ENCODE results near the gene LTBP1.

The LTBP1 gene

DNA sequence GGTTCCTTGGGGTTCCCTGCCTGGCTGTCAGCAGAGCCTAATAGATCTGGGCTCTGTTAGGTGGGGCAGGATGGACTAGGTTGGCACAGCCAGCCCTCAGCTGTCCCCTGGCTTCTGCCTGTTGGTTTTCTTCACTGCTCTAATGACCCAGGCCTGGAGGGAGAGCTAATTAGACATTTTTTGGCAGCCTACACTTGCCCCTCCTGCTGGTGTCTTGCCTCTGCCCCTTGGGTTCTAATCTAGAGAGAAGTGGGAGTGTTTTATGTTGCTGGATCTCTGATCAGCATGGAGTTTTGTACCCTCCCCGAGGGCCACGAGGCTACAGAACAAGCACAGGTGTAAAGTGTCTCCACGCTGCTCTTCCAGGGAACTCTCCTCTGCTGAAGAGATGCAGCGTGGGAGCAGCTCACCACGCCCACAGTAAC is 330.3 kb downstream of the LTBP1 start:
- DNase-seq = no peak

DNA sequence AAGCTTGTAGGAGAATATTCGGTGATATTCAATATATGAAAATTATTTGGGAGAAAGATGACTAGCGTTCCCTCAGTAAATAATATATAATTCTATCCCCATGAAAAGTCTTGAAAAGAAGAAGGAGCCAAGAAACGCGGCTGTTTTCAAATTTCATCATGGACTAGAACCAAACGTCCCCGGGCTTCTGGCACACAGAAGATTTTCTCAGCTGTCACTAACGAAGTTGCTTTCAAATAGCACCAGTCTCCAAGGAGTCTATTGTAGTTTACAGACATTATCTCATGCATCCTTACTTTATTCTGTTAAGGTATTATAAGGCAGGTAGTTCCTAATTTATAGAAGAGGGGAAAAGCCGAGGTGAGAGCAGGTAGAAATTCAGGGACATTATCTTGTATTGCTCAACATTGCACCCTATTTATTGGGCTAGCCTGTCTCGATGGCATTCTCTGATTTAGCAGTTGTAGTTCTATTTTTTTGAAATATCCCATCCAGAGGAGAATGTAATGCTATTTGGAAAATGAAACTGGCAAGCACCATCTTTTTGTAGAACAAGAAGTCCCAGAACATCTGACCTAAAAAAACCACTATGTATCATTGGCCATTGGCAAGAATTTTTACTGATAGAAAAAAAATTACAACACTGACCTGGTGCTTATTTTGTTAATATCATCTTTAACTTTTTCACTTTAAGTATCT is 331.6 kb downstream of the LTBP1 start:
- no peak for DNase-seq

DNA sequence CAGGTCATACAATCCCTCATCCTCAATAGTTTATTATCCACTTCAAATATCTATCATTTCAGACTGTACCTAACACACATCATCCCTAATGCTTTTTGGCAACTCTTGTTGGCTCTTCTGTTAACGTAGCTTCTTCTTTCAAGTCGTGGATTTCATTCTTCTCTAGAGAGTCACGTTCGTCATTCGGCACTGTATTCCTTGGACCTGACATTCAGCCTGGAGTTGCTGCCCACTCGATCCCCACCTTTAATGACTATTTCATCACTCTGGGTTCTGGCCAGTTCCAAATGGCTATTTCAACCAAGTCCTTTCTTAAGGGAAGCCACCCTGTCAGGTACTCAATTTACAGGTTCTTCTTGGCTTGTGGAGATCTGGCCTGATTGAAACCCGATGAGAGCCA is 337.5 kb downstream of the LTBP1 start:
- no peak for DNase-seq

DNA sequence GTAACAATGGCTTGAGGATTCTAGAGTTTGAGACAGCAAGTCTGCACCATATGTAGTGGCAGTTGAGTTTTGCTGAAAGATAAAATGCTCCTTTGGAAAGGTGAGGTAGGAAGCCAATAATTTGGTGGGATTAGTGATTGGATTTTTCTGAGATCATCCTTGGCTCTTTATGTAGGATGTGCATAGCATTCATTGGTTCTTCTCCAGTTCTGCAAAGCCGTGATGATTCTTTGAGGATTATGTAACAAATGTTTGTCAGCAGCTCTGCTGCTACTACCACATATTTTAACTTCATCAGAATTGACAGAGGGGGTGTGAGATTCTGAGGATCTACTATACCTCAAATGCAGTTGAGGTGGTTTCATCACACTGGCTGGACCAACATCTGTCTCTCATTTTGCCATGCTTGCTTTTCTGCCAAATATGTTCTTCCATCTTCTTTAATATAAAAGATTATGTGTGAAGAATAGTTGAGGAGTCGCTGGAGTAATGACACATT is 340.8 kb downstream of the LTBP1 start:
- DNase-seq = peak; percentile 73

DNA sequence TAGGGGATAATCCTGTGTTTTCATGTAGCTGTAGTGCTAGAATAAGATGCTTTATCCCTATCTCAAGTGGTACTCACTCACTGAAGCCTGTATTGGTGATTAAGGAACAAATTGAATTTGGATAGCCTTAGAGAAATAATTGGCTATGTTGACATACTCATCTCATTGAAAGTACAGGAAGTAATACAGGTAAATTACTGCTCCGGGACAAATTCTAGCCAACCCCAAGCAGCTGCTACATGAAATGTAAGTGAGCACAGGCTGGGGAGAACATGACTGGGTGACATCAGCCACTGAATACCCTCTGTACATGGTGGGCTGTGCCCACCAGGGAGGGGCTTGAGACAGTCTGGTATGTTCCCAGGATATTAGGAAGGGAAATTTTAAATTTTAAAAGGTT is 341.3 kb downstream of the LTBP1 start:
- no peak for DNase-seq

DNA sequence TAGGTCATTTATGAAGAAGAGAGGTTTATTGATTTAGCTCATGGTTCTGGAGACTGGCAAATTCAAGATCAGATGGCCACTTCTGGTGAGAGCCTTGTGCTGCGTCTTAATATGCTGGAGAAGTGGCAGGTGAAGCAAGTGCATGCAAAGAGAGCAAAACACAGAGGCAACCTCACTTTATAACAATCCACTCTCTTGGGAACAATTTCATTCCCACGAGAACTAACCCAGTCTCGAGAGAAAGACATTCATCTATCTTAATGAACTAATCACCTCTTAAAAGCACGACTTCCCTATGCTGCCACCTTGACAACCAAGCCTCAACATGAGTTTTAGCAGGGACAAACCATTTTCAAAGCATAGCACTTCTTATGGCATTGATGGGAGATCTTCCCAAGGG is 343.2 kb downstream of the LTBP1 start:
- no peak for DNase-seq

DNA sequence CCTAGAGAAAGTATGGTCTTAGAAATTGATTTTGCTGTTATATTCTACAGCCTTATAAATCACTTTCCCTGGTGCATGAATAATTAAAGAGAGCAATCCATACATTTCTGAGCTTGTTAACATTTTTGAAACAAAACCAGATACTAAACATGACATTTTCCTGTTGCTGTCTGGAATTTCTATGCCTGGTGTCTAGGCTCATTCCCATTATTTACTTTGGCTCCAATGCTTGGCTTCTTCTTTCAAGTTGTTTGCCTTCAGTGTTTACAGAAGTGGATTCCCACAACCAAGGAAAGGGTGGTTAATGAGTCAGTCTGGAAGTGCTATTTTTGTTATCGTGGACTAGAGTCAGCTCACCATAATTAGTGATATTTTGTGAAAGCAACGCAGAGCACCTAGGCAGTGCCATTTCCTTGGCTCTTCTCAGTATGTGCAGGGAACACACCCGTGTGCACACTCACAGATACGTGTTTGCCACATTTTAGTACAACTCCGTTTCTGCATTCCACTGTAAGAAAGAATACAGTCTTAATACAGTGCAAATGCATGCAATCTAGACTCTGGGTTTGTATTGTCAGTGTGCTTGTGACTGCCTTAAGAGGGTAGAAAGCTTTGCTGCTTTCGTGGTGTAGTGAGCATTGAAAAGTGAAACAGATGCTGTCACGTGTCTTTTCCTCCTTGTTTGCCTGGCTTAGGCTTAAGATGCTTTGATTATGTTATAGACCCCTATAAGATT is 344.7 kb downstream of the LTBP1 start:
- peak; percentile 94 for DNase-seq

DNA sequence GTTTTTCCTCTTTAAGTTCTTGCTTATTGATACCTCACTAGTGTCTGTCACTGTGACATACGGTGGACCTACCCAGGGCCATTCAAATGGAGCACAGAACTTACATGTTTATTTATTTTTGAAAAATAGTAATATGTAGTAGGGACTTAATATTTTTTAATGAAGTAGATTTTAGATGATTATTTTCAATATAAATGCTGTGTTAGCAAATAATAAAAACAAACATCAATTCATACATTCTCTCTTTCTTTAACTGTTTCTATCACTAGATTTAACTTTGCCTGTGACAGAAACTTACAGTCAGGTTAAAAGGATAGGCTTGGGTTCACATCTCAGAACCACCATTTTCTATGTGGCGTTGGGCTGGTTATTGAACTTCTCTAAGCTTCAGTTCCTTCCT is 345.3 kb downstream of the LTBP1 start:
- no peak for DNase-seq

DNA sequence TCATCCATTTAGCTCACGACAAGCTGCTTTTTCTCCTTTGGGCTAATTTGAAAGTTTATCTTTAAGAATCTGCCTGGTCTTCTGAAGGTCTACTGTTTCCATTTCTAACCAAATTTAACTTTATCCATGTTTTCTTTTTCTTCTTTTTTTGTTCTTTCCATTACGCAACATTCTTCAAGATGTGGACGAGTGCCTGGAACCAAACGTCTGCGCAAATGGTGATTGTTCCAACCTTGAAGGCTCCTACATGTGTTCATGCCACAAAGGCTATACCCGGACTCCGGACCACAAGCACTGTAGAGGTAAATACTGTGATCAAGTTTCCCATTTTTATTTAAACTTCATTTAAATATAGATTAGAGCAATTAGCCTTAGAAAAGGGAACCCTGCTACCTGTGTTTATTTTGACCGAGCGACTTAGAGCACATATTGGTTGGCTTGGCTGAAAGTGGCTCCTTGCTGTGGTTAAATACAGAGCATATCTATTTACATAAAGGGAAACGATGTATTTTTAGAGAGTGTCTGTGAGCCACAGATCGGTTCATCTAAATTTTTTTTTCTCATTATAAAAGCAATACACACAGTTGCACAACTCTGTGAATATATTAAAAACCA is 346.3 kb downstream of the LTBP1 start:
- no peak for DNase-seq

DNA sequence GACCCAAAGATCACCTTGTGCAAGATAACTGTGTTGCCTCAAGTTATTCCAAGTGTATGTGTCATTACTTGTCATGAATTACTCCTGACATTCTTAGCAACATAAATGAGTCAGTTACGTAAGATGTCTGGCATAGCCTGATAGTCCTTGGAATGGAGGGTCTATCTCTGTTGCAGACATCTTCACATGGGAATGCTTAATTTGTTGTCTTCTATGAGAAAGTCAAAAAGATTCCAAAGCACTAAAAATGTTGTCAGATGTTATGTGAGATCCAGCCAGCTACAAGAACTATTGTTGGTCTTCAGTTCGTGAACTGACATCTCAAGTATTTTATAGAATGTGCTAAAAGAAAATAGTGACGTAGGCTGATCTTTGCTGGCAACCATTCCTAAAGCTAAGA is 351.5 kb downstream of the LTBP1 start:
- peak; percentile 93 for DNase-seq

DNA sequence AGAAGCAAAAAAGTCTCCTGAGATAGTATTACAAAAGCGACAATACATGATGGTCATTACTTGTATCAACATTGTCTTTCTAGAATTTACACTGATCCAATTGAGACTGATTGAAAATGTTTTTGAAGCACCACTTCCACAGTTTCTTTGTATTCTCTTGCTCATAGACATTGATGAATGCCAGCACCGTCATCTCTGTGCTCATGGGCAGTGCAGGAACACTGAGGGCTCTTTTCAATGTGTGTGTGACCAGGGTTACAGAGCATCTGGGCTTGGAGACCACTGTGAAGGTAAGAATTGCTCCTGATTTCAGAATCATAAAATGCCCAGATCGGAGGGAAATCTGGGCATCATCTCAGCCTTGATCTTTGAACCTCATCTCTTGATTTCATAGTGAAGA is 354.6 kb downstream of the LTBP1 start:
- DNase-seq = no peak

DNA sequence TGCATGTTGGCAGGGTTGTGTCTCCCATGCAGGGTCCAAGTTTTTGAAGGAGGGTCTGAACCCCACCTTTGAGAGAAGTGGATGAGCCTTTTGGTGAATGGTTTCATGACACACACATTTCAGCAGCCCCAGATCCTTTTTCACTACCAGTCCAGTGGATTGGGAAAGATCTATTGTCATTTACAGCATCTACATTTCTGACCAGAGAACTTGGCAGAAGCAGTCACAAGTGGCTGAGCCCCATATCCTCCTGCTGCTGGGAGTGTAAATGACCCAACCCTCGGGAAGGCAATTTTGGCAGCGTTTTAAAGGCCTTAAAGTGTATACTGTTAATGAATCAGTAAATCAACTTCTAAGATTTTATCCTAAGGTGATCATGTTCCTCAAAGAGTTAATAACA is 355.6 kb downstream of the LTBP1 start:
- no peak for DNase-seq

DNA sequence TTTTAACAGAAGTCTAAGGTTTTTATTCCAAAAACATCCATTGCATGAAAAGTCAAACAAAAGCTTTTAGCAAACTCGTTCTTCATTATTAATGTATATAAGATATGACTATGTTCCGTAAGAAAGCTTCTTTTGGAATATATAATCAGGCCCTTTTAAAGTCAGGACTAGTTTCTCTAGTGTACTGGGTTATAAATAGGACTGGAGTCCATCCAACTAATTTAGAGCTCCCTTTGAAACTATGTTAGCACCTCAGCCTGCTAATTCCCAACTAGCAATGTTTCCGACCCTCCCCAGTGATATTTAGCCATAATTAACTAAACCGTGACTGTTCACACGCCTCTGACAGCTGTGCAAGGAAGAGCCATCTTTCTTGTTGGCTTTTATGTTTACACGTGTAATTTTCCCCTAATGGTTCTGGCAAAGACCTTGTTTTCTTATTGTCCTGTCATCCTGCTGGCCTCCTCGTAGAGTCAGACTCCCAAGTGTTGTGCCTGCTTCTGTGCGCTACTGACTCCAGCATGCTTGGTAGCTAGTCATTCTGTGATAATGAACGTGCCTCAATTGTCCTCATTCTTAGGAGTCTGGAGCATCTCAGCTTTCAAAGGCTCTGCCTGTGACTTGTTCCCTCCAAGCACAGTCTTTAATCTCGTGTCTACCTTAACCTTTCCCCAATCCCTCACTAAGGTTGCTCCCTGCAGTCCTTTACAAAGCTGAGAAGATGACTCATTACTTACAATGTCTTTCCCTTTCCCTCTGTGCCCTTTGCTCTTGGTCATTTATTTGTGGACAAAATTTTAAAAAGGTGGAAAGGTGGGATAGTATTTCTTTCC is 357.5 kb downstream of the LTBP1 start:
- no peak for DNase-seq

DNA sequence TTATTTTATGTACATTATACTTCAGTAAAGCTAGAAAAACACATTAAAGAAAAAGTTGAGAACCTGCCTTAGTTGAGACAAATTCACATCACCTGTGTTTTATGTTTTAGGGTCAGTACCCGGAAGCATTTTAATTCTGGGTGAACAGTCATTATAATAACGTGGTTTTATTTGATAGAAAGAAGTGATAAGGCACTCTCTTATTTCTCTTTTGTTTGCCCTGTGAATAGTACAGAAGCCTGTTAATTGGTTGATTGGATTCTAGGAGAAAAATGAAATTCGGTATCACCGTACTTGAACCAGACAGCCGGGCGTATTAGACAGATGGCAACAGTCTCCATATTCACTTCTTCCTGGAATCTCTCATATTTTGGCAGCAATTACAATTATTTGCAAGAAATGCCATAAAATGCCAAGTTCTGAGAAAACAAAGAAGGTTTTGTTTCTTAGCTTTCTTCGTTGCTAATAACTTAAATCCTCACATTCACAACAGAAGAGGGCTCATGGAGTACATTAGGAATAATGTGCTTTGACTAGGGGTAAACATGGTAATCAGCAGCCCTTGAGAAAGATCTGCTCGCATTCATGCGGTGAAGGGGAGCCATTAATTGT is 361.0 kb downstream of the LTBP1 start:
- no peak for DNase-seq

DNA sequence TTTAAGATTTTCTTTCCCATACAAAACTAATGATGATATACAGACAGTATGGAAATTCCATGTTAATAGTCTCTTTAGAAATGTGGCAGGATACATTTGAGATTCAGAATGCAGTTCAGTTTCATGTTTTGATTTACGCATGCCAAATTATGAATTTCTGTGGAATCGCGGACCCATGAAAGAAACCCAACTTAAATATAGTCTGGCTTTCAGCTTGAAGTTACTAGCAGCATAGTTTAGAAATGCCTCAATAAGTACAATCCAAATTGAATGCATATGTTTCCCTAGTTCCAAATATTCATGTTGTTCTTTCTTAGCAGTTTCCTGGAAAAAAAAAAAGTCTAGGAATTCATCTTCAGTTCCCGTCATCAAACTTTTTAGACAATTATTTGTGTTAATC is 365.6 kb downstream of the LTBP1 start:
- DNase-seq = peak; percentile 87

DNA sequence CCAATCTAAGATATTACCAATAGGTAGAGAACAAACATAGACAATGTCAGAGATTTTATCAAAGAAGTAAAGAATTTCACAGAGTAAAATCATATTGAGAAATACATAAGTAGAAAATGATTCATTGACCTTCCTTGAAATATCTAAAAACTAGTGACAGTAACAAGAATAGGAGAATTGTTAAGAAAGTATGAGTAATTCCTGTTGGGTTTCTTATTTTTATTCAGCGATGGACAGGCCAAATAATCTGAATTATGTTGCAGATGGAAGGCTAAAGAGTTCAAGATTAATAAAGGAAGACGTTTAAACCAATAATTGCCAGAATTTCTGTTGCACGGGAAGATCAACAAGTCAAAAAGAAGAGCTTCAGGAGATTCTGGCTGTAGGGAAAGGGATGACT is 366.3 kb downstream of the LTBP1 start:
- DNase-seq = peak; percentile 26

DNA sequence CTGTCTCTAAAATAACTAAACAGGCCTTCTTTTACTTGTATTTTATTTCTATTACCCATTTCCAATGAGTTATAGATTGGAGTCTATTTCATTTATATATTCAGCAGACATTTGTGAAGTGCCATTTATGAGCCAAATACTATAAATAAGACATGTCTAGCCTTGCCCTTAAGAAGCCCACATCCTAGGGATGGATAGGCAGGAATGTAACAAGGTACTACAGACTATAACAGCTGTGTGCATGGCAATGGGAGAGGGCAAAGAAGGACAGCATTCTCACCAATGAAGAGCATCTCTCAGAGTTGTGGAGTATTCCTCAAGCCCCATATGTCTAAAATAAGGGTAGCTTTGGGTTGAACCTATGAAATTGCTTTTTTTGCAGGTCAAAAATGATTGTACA is 367.8 kb downstream of the LTBP1 start:
- no peak for DNase-seq

DNA sequence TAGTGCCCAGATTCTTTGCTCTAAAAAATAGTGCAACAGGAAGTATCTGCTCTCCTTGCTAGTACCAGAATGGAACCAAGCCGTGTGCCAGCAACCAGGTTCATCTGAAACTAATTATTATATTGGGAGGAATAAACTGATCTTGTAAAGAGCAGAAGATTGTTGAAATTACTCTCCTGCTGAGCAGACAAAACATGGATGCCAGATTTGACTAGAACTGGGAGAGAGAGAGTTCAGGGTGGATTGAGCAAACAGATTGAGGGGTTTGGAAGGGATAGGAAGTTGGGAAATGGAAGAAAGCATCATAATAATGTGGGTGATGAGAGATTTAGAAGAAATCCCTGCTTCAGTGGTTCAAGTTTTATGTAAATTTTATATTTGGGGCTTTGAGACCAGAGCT is 369.6 kb downstream of the LTBP1 start:
- peak; percentile 18 for DNase-seq

DNA sequence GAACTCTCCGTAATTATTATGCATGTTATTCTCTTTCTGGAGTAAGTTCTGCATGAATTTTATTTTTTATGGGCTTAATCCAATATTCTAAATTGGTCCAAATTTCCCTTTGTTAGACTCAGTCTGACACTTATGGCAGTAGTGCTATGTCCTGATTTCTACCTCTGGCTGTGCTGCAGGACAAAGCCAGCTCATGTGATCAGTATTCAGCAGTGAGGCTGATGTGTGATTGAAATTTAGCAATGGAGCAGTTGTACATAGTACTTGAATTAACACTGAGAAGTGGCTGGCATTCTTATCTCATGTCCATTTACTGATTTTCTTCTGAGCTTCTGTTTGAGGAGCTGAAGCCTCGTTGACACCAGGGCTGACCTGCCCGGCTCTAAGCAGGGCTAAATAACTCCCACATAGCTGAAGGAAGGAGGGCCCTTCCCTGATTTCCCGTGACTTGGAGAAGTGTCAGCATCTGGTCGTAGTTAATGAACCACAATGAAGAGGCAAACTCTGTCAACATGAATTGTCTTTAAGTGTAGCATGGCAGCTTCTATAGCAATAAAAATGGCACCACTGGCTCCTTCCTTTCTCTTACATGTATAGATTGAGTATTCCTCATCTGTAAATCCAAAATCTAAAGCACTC is 370.7 kb downstream of the LTBP1 start:
- peak; percentile 36 for DNase-seq

DNA sequence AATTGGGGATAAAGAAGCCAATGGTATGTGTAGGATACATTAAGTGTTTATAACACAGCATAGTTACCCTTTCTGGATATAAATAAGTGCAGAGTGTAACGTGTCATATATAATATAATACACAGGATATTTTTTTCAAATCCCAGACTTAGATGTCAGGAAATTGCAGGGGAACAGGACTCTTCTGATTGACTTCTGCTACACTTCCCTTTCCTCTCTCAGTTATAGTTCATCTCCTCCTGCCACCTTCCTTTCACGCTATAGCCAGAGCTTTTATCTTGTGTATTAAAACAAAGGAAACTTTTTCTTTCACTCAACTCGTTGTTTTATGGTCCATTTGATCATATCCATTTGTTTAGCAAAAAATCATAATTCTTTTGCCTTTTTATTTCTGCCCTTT is 371.7 kb downstream of the LTBP1 start:
- DNase-seq = no peak

DNA sequence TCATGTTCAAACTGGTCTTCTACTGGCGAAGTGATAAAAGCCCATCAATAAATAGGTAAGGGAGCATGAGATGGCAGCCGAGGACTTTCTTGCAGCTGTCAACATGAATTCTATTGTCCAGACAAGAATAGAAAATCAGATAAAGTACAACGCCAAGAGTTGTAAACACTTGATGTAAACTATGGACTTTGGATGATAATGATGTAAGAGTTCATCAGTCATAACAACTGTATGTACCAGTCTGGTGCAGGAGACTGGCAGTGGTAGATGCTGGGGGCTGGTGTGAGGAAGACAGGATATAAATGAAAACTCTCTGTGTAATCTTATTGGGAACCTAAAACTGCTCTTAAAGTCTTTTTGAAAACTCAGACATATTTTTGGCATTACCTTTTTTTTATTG is 373.8 kb downstream of the LTBP1 start:
- no peak for DNase-seq

DNA sequence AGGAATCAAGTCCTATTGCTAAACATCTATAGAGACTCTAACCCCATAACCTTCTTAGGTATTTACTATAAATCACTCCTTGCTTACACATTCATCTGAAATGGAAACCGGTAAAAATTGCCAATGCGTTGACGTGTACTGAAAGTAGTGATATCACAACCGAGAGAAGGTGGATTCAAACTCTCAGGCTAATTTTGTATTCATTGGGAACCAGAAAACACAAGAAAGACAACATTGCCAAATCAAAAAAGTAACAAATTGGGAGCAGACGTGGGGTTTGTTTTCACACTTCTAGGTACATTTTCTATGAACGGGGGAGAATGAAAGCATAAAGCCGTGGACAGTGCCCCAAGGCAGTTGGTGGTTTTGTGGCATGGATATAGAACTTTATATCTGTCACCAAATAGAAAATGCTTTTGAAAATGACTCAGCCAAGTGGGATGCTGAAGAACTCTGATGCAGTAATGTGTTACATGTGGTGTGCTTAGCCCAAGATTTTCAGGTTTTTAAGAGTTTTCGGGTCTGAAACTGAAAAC is 374.6 kb downstream of the LTBP1 start:
- DNase-seq = peak; percentile 89

All from fibroblast of skin of right biceps (primary cell).